Lower lobe of right lung (tissue), 2 donors: ENCODE data around the gene TEPSIN. TPM values are rescaled to one million over a fixed set of nuclear protein-coding genes. Genes with fewer than 3 reads are reported as not detected.

Source experiments
- ATAC-seq, 2 donors: fragments of 200-7000 bp; cut with Tn5 transposase; one replicate each; pipeline ENCODE4 v1.9.1; 2020 to 2022; ENCODE audit warnings: mild to moderate bottlenecking in 2 of 2, moderate library complexity in 2 of 2
- DNase-seq: peaks from one replicate; pipeline ENCODE4 v3.0.0-alpha.2; 2020
- H3K27ac ChIP-seq: fragments of 200-600 bp; one replicate; pipeline ENCODE4 v1.8.0; 2022
- H3K27me3 ChIP-seq: fragments of 200-600 bp; one replicate; pipeline ENCODE4 v1.8.0; 2022; ENCODE audit warnings: low read depth
- H3K36me3 ChIP-seq: fragments of 200-600 bp; one replicate; pipeline ENCODE4 v1.8.0; 2022; ENCODE audit warnings: mild to moderate bottlenecking
- H3K4me1 ChIP-seq: fragments of 200-600 bp; one replicate; pipeline ENCODE4 v1.8.0; 2022
- H3K4me3 ChIP-seq: fragments of 200-600 bp; one replicate; pipeline ENCODE4 v1.8.0; 2022; ENCODE audit warnings: mild to moderate bottlenecking
- H3K9me3 ChIP-seq: fragments of 200-600 bp; one replicate; pipeline ENCODE4 v1.8.0; 2022
- CTCF ChIP-seq: fragments of 200-600 bp; IDR thresholded peaks from one replicate; pipeline ENCODE4 v1.8.0; 2022; ENCODE audit warnings: antibody characterized with exemption, mild to moderate bottlenecking
- intact Hi-C: fragments of 100-400 bp; cut with DNase I; formaldehyde crosslinking; loops from one replicate; pipeline ENCODE4 v1.11.0; 2022
- total RNA-seq: library from RNA; stranded (reverse); fragmentation: NEBNext Ultra II Directional; extraction: Animal tissue kit (Norgen Biotek cat#: 25700); gene quantifications from one replicate; pipeline ENCODE4 v1.2.1, GENCODE V29; 2021
- donor health status: DM: no; HTN: yes; CAD: no; lungs with severe emphysema.

Gene TEPSIN
- total RNA-seq, 1 donor from 2014 or later: 43.2 TPM

- DNase-seq (no peak), ATAC-seq (no peak)
- H3K4me1 ChIP-seq: peaks cover 23% of the 10 kb centered on the region
- no peak overlapping the region for H3K4me3 ChIP-seq
- no peaks in the 10 kb centered on the region for H3K9me3 ChIP-seq
- intact Hi-C loops: no loop called here
- H3K27ac ChIP-seq: no peak overlapping the region
- TF ChIP-seq CTCF: no peak
- no peaks in the 10 kb centered on the region for H3K27me3 ChIP-seq
- H3K36me3 ChIP-seq: peaks cover 43% of the 10 kb centered on the region
Observed at GRCh38 chr17:81251709-81252301, 12.9 kb upstream of the TEPSIN start.

GRCh38 chr17:81251094-81251708, 12.3 kb upstream of the TEPSIN start:
- no peak for ATAC-seq

GRCh38 chr17:81250286-81251093, 11.6 kb upstream of the TEPSIN start:
- DNase-seq: peak; percentile 38
- no peak for ATAC-seq
- no peak for TF ChIP-seq CTCF
- Histone ChIP-seq H3K4me1 (peaks cover 14% of the 10 kb centered on the region), H3K27me3 (no peaks in the 10 kb centered on the region), H3K4me3 (no peak overlapping the region), H3K36me3 (peaks cover 52% of the 10 kb centered on the region), H3K9me3 (no peaks in the 10 kb centered on the region), H3K27ac (no peak overlapping the region)
- intact Hi-C loops: no loop called here

More at GRCh38 chr17:81251094-81251708, 12.3 kb upstream of the TEPSIN start:
- H3K27ac ChIP-seq: no peak overlapping the region
- no peak for DNase-seq
- H3K36me3 ChIP-seq: peaks cover 46% of the 10 kb centered on the region
- no peak overlapping the region for H3K4me3 ChIP-seq
- H3K4me1 ChIP-seq: peaks cover 21% of the 10 kb centered on the region
- no peaks in the 10 kb centered on the region for H3K9me3 ChIP-seq
- no peaks in the 10 kb centered on the region for H3K27me3 ChIP-seq
- intact Hi-C loops: no loop called here
- no peak for TF ChIP-seq CTCF

- no peak for TF ChIP-seq CTCF
- Histone ChIP-seq H3K27me3 (no peaks in the 10 kb centered on the region), H3K4me1 (peaks cover 3% of the 10 kb centered on the region), H3K9me3 (no peaks in the 10 kb centered on the region), H3K27ac (no peak overlapping the region), H3K4me3 (no peak overlapping the region), H3K36me3 (peaks cover 52% of the 10 kb centered on the region)
- intact Hi-C loops: no loop called here
- no peak for ATAC-seq
- DNase-seq: peak; percentile 40
Observed at GRCh38 chr17:81249223-81250040, 10.6 kb upstream of the TEPSIN start.

GRCh38 chr17:81248649-81249048, 9.8 kb upstream of the TEPSIN start:
- no peaks in the 10 kb centered on the region for H3K4me1 ChIP-seq
- no peak for TF ChIP-seq CTCF
- H3K27me3 ChIP-seq: no peaks in the 10 kb centered on the region
- no peaks in the 10 kb centered on the region for H3K9me3 ChIP-seq
- peak; percentile 32 for DNase-seq
- intact Hi-C loops: no loop called here
- peaks cover 52% of the 10 kb centered on the region for H3K36me3 ChIP-seq
- H3K27ac ChIP-seq: no peak overlapping the region
- H3K4me3 ChIP-seq: no peak overlapping the region
- ATAC-seq: no peak
